ENCODE data around the gene SLC1A3.

SLC1A3 gene

GRCh38 chr5:36581070-36581469, 25.3 kb upstream of the SLC1A3 start:
- no peak for ATAC-seq
- TF ChIP-seq GLIS3 (CRISPR knock-in tag; IDR thresholded peaks at IDR 0.05), result no peak
- no peak for TF ChIP-seq OSR1 (CRISPR knock-in tag; IDR thresholded peaks at IDR 0.05)
- no peak for TF ChIP-seq ARNTL (CRISPR knock-in tag; IDR thresholded peaks at IDR 0.05; ENCODE audit: borderline replicate concordance, low read depth)
- TF ChIP-seq ZNF70 (CRISPR knock-in tag; IDR thresholded peaks at IDR 0.05), result no peak
- TF ChIP-seq ESRRG (CRISPR knock-in tag; IDR thresholded peaks at IDR 0.05), result no peak
- no peak for TF ChIP-seq CREB5 (CRISPR knock-in tag; IDR thresholded peaks at IDR 0.05; ENCODE audit: low read depth)
- TF ChIP-seq ISL1 (CRISPR knock-in tag; IDR thresholded peaks at IDR 0.05), result no peak
- TF ChIP-seq ZC3H10 (CRISPR knock-in tag; IDR thresholded peaks at IDR 0.05), result no peak
- TF ChIP-seq TSHZ2 (CRISPR knock-in tag; IDR thresholded peaks at IDR 0.05), result no peak
- no peak for TF ChIP-seq CSDC2 (CRISPR knock-in tag; IDR thresholded peaks at IDR 0.05)
- no peak for TF ChIP-seq RARB (CRISPR knock-in tag; IDR thresholded peaks at IDR 0.05)
- no peak for TF ChIP-seq ZFP30 (CRISPR knock-in tag; IDR thresholded peaks at IDR 0.05)
- TF ChIP-seq ZNF565 (CRISPR knock-in tag; conservative IDR thresholded peaks at IDR 0.05; ENCODE audit: low read depth), result no peak
- no peak for TF ChIP-seq TCF4 (CRISPR knock-in tag; IDR thresholded peaks at IDR 0.05; ENCODE audit: borderline replicate concordance)

GRCh38 chr5:36584009-36584875, 22.2 kb upstream of the SLC1A3 start:
- ATAC-seq, result no peak
- TF ChIP-seq ZFP30 (CRISPR knock-in tag; IDR thresholded peaks at IDR 0.05) (no peak), TCF4 (CRISPR knock-in tag; IDR thresholded peaks at IDR 0.05; ENCODE audit: borderline replicate concordance) (no peak), BACH2 (CRISPR knock-in tag; IDR thresholded peaks at IDR 0.05; ENCODE audit: borderline replicate concordance) (no peak), PATZ1 (CRISPR knock-in tag; IDR thresholded peaks at IDR 0.05; ENCODE audit: borderline replicate concordance) (no peak), TOX (CRISPR knock-in tag; IDR thresholded peaks at IDR 0.05; ENCODE audit: borderline replicate concordance) (no peak), ZNF70 (CRISPR knock-in tag; IDR thresholded peaks at IDR 0.05) (no peak), PPARA (CRISPR knock-in tag; IDR thresholded peaks at IDR 0.05; ENCODE audit: borderline replicate concordance) (no peak)

DNA sequence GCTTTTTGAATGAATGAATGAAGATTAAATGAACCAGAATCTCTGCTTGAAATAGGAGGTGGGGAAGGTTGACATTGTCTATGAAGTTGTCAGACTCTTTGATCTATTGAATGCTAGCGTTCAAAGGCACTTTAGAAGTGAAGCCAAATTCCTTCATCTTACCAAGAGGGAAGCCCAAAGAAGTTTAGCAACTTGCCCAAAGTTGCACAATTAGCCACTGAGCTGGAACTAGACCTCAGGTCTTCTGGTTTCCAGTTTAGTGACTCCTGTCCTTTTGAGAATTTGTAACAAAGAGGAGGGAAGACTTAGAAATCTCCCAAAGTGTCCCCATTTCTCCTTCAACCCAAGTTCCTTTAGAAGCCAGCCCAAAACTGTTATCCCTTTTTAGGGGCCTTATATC, 20.7 kb upstream of the SLC1A3 start:
- TF ChIP-seq ESRRG (CRISPR knock-in tag; IDR thresholded peaks at IDR 0.05) (no peak), GLIS3 (CRISPR knock-in tag; IDR thresholded peaks at IDR 0.05) (no peak), ZNF8 (CRISPR knock-in tag; IDR thresholded peaks at IDR 0.05) (no peak), PPARA (CRISPR knock-in tag; IDR thresholded peaks at IDR 0.05; ENCODE audit: borderline replicate concordance) (no peak), TOX (CRISPR knock-in tag; IDR thresholded peaks at IDR 0.05; ENCODE audit: borderline replicate concordance) (no peak), OSR1 (CRISPR knock-in tag; IDR thresholded peaks at IDR 0.05) (no peak), CREB5 (CRISPR knock-in tag; IDR thresholded peaks at IDR 0.05; ENCODE audit: low read depth) (no peak), ZFP30 (CRISPR knock-in tag; IDR thresholded peaks at IDR 0.05) (no peak), CSRNP3 (CRISPR knock-in tag; IDR thresholded peaks at IDR 0.05) (no peak), PATZ1 (CRISPR knock-in tag; IDR thresholded peaks at IDR 0.05; ENCODE audit: borderline replicate concordance) (no peak), ISL1 (CRISPR knock-in tag; IDR thresholded peaks at IDR 0.05) (no peak), ZFP3 (CRISPR knock-in tag; IDR thresholded peaks at IDR 0.05) (no peak), TCF4 (CRISPR knock-in tag; IDR thresholded peaks at IDR 0.05; ENCODE audit: borderline replicate concordance) (no peak)
- TF ChIP-seq, protein P1, sequence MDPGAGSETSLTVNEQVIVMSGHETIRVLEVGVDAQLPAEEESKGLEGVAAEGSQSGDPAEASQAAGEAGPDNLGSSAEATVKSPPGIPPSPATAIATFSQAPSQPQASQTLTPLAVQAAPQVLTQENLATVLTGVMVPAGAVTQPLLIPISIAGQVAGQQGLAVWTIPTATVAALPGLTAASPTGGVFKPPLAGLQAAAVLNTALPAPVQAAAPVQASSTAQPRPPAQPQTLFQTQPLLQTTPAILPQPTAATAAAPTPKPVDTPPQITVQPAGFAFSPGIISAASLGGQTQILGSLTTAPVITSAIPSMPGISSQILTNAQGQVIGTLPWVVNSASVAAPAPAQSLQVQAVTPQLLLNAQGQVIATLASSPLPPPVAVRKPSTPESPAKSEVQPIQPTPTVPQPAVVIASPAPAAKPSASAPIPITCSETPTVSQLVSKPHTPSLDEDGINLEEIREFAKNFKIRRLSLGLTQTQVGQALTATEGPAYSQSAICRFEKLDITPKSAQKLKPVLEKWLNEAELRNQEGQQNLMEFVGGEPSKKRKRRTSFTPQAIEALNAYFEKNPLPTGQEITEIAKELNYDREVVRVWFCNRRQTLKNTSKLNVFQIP (CRISPR knock-in tag; IDR thresholded peaks at IDR 0.05; ENCODE audit: borderline replicate concordance, low read depth), result no peak
- ATAC-seq, result no peak

All from SK-N-SH treated with all-trans-retinoic acid at 6 μM for 48 hours (cell line).